GM11168 (cell line): ENCODE data around the gene HAPSTR1.

Experiments
- in situ Hi-C: fragments of 300-500 bp; cut with MboI; formaldehyde crosslinking; loops from one replicate; pipeline ENCODE4 v1.12.0; 2022; ENCODE audit warnings: low sequenced_read_pairs; ENCODE audit not compliant: unreplicated experiment

HAPSTR1 gene

GRCh38 chr16:9118170-9118569 is 26.7 kb downstream of the HAPSTR1 start:
- in situ Hi-C loops = no loop called here

GRCh38 chr16:9119795-9120194 is 28.4 kb downstream of the HAPSTR1 start:
- in situ Hi-C loops = no loop called here

- in situ Hi-C loops = no loop called here
Measured at GRCh38 chr16:9122342-9122741, 30.9 kb downstream of the HAPSTR1 start.

GRCh38 chr16:9122969-9123368 is 31.5 kb downstream of the HAPSTR1 start:
- in situ Hi-C loops = no loop called here

- in situ Hi-C loops = no loop called here
Measured at GRCh38 chr16:9123401-9123800, 32.0 kb downstream of the HAPSTR1 start.

GRCh38 chr16:9123871-9124270 is 32.4 kb downstream of the HAPSTR1 start:
- in situ Hi-C loops = no loop called here

GRCh38 chr16:9124444-9124843 is 33.0 kb downstream of the HAPSTR1 start:
- in situ Hi-C loops = no loop called here

GRCh38 chr16:9124908-9125584 is 33.6 kb downstream of the HAPSTR1 start:
- in situ Hi-C loops = no loop called here

GRCh38 chr16:9125658-9126505 is 34.4 kb downstream of the HAPSTR1 start:
- in situ Hi-C loops = no loop called here

GRCh38 chr16:9126609-9127008 is 35.2 kb downstream of the HAPSTR1 start:
- in situ Hi-C loops = no loop called here

GRCh38 chr16:9128346-9129342 is 37.2 kb downstream of the HAPSTR1 start:
- in situ Hi-C loops = no loop called here

- in situ Hi-C loops = no loop called here
Measured at GRCh38 chr16:9134306-9134705, 42.9 kb downstream of the HAPSTR1 start.

- in situ Hi-C loops = no loop called here
Measured at GRCh38 chr16:9134739-9135138, 43.3 kb downstream of the HAPSTR1 start.

- in situ Hi-C loops = no loop called here
Measured at GRCh38 chr16:9135797-9136196, 44.4 kb downstream of the HAPSTR1 start.

GRCh38 chr16:9136596-9136995 is 45.2 kb downstream of the HAPSTR1 start:
- in situ Hi-C loops = no loop called here

GRCh38 chr16:9138021-9138680 is 46.7 kb downstream of the HAPSTR1 start:
- in situ Hi-C loops = no loop called here

- in situ Hi-C loops = no loop called here
Measured at GRCh38 chr16:9138731-9139501, 47.5 kb downstream of the HAPSTR1 start.

- in situ Hi-C loops = no loop called here
Measured at GRCh38 chr16:9139965-9140364, 48.5 kb downstream of the HAPSTR1 start.
